GM19324 (cell line): ENCODE data around the gene CDCP1.
"Not testable (repeated sequence)": the region's sequence is repeated elsewhere in the genome, so short reads cannot be mapped to it uniquely, and the experiment has no call there.

Experiments
- ATAC-seq: cut with Tn5 transposase; IDR thresholded peaks from one replicate; pipeline ENCODE4 v1.9.1; 2021; ENCODE audit warnings: mild to moderate bottlenecking, moderate library complexity; ENCODE audit not compliant: unreplicated experiment, low FRiP score

The CDCP1 gene

GRCh38 chr3:45062697-45063070 is 83.5 kb downstream of the CDCP1 start:
- no peak for ATAC-seq

GRCh38 chr3:45060165-45060892 is 85.8 kb downstream of the CDCP1 start:
- ATAC-seq, result no peak

GRCh38 chr3:45059132-45059531 is 87.0 kb downstream of the CDCP1 start:
- no peak for ATAC-seq

GRCh38 chr3:45057557-45057956 is 88.6 kb downstream of the CDCP1 start:
- ATAC-seq, result no peak

- no peak for ATAC-seq
Observed at GRCh38 chr3:45056608-45057301, 89.4 kb downstream of the CDCP1 start.

- ATAC-seq, result no peak
Observed at GRCh38 chr3:45055411-45056143, 90.6 kb downstream of the CDCP1 start.

- ATAC-seq, result no peak
Observed at GRCh38 chr3:45055032-45055410, 91.2 kb downstream of the CDCP1 start.

GRCh38 chr3:45054196-45054857 is 91.9 kb downstream of the CDCP1 start:
- ATAC-seq, result no peak

GRCh38 chr3:45053805-45054195 is 92.4 kb downstream of the CDCP1 start:
- ATAC-seq, result not testable (repeated sequence)

GRCh38 chr3:45051685-45052084 is 94.5 kb downstream of the CDCP1 start:
- no peak for ATAC-seq

- ATAC-seq, result no peak
Observed at GRCh38 chr3:45049807-45050206, 96.4 kb downstream of the CDCP1 start.

GRCh38 chr3:45048244-45048643 is 97.9 kb downstream of the CDCP1 start:
- ATAC-seq, result no peak

GRCh38 chr3:45043728-45044299 is 102.4 kb downstream of the CDCP1 start:
- ATAC-seq, result no peak

- ATAC-seq, result no peak
Observed at GRCh38 chr3:45042162-45042561, 104.0 kb downstream of the CDCP1 start.

GRCh38 chr3:45041666-45042065 is 104.5 kb downstream of the CDCP1 start:
- ATAC-seq, result no peak

GRCh38 chr3:45037720-45038455 is 108.3 kb downstream of the CDCP1 start:
- ATAC-seq, result peak; percentile 61

- no peak for ATAC-seq
Observed at GRCh38 chr3:45035441-45036301, 110.5 kb downstream of the CDCP1 start.

- ATAC-seq, result no peak
Observed at GRCh38 chr3:45034612-45035252, 111.4 kb downstream of the CDCP1 start.

- no peak for ATAC-seq
Observed at GRCh38 chr3:45033791-45034190, 112.4 kb downstream of the CDCP1 start.
